AG04450 (cell line): ENCODE data around the gene SLC13A4. TPM values are rescaled to one million over a fixed set of nuclear protein-coding genes. Genes with fewer than 3 reads are reported as not detected.

Source experiments
- CTCF ChIA-PET: fragments of 300-600, 350-600 bp; formaldehyde crosslinking; extraction: SDS; loops from one replicate; lab custom pipeline; 2022; ENCODE audit warnings: antibody characterized with exemption, inconsistent platforms; lab: Charles Lee
- POLR2A ChIA-PET: fragments of 350-600 bp; formaldehyde crosslinking; extraction: SDS; loops from one replicate; lab custom pipeline; 2021; ENCODE audit warnings: antibody characterized with exemption, inconsistent platforms; lab: Yijun Ruan, JAX
- DNase-seq: peaks from one replicate; pipeline ENCODE4 v3.0.0-alpha.2; 2011; ENCODE audit warnings: low read depth, low spot score
- H3K27ac ChIP-seq: one replicate; pipeline ENCODE4 v1.5.1; 2012; ENCODE audit warnings: low read depth, low read length, control low read depth
- H3K27me3 ChIP-seq: one replicate; pipeline ENCODE4 v1.6.0; 2012; ENCODE audit warnings: low read length; ENCODE audit not compliant: control insufficient read depth, insufficient read depth
- H3K4me3 ChIP-seq: 2 replicates; pipeline ENCODE4 v1.5.1; 2011; ENCODE audit warnings: mild to moderate bottlenecking, low read depth, low read length, control low read depth
- H3K9me3 ChIP-seq: 2 replicates; pipeline ENCODE4 v1.5.1; 2012; ENCODE audit warnings: low read length; ENCODE audit not compliant: control insufficient read depth, insufficient read depth
- polyA plus RNA-seq: library from polyadenylated mRNA; depleted of rRNA; stranded (reverse); fragments of >200 nt; gene quantifications from 2 replicates; pipeline ENCODE4 v1.2.3, GENCODE V29; 2011
- TF ChIP-seq, protein P1 (sequence below): IDR thresholded peaks from 2 replicates; pipeline ENCODE4 v1.5.1; 2011; ENCODE audit warnings: low read depth, low read length, control low read depth, inconsistent platforms

The SLC13A4 gene
- polyA plus RNA-seq, 1 experiment = 0.09 TPM

- Histone ChIP-seq H3K9me3 (no peaks in the 10 kb centered on the region), H3K27ac (no peak overlapping the region), H3K4me3 (no peak overlapping the region), H3K27me3 (peaks cover 3% of the 10 kb centered on the region)
- POLR2A ChIA-PET = no interaction called here
- CTCF ChIA-PET = interaction anchor here (1.4 to 2.2 kb wide), 3 partner anchors 28 to 100 kb away, joined by 6 to 9 read pairs (median 8); no protein-coding TSS in a partner anchor
- TF ChIP-seq, protein P1, sequence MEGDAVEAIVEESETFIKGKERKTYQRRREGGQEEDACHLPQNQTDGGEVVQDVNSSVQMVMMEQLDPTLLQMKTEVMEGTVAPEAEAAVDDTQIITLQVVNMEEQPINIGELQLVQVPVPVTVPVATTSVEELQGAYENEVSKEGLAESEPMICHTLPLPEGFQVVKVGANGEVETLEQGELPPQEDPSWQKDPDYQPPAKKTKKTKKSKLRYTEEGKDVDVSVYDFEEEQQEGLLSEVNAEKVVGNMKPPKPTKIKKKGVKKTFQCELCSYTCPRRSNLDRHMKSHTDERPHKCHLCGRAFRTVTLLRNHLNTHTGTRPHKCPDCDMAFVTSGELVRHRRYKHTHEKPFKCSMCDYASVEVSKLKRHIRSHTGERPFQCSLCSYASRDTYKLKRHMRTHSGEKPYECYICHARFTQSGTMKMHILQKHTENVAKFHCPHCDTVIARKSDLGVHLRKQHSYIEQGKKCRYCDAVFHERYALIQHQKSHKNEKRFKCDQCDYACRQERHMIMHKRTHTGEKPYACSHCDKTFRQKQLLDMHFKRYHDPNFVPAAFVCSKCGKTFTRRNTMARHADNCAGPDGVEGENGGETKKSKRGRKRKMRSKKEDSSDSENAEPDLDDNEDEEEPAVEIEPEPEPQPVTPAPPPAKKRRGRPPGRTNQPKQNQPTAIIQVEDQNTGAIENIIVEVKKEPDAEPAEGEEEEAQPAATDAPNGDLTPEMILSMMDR = no peak
- DNase-seq = no peak
These were observed 44.7 kb upstream of the SLC13A4 start for GRCh38 chr7:135772639-135773222.

DNA sequence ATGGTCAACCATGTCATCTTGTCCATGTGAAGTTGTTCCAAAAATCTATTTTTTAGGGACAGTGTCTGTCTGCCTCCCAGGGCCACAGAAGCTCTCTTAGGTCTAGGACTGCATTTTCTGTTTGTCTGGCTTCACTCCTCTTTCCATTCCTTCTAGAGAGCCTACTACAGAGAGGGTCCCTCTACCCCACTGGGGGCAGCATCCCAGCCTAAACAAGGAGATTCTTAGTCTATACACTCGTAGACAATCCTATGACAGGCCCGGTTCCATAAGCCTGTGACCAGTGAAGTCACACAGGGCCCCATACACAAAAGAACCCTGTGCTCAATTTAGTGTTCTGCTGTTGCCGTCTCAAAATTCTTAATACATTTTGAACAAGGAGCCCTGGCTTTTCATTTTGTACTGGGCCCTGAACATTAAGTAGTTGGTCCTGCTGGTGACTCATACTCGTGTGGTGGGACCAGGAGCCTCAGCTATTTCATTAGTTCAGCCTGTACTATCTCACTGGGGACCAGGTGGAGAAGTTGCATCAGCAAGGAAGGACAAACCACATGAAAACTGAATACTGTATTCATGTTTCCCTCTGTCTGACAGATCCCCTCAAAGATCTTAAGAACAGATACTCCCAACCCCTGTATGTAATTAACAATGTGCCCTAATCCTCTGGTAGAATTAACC is 44.1 kb upstream of the SLC13A4 start:
- DNase-seq = peak; percentile 37
- ChIA-PET CTCF (interaction anchor here (0.9 to 2.2 kb wide), 6 partner anchors 29 to 238 kb away, joined by 3 to 9 read pairs (median 6); partner anchors contain the start of gene STMP1), POLR2A (no interaction called here)
- H3K27ac ChIP-seq = no peak overlapping the region
- no peak overlapping the region for H3K4me3 ChIP-seq
- TF ChIP-seq, protein P1 = no peak
- no peaks in the 10 kb centered on the region for H3K9me3 ChIP-seq
- H3K27me3 ChIP-seq = peaks cover 5% of the 10 kb centered on the region

GRCh38 chr7:135771051-135771450 is 43.1 kb upstream of the SLC13A4 start:
- TF ChIP-seq, protein P1 = no peak
- H3K4me3 ChIP-seq = no peak overlapping the region
- H3K9me3 ChIP-seq = no peaks in the 10 kb centered on the region
- no peak for DNase-seq
- H3K27ac ChIP-seq = no peak overlapping the region
- ChIA-PET CTCF (interaction anchor here (0.9 to 2.2 kb wide), 4 partner anchors 30 to 239 kb away, joined by 3 to 9 read pairs (median 6); partner anchors contain the start of gene STMP1), POLR2A (no interaction called here)
- peaks cover 7% of the 10 kb centered on the region for H3K27me3 ChIP-seq

DNA sequence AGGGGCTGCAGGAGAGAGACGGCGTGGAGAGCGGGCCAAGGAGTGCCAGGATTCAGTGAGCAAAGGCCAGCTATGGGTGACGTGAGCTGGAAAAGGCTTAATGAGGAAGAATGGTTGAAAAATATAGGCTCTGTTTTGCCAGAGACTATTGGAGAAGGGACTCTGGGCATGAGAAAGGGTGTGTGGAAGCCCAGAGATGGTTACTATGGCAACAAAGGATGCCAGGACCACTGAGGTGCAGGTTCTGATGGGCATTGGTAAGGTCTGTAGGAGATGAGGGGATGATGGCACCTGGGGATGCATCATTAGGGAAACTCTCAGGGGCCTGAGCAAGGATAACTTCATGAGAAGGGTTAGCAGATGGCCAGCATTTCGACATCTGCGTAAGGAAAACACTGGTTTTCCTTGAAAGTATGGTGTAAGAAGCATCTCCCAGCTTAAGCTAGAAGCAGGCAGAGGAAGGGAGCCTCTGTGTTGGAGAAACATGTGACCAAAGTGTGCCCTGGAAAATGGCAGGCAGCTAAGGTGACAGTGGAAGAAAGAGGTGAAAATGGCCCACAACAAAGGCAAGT is 42.2 kb upstream of the SLC13A4 start:
- H3K4me3 ChIP-seq = no peak overlapping the region
- ChIA-PET CTCF (no interaction called here), POLR2A (no interaction called here)
- no peaks in the 10 kb centered on the region for H3K9me3 ChIP-seq
- H3K27ac ChIP-seq = peak overlapping the region; percentile 31
- DNase-seq = peak; percentile 54
- TF ChIP-seq, protein P1 = no peak
- H3K27me3 ChIP-seq = peaks cover 7% of the 10 kb centered on the region
